ENCODE measurements around the gene KCMF1.

The KCMF1 gene

GRCh38 chr2:84959095-84959565 lies 11.8 kb upstream of the KCMF1 start (continued):
- TF ChIP-seq PATZ1 (tag by site-specific recombination; IDR thresholded peaks at IDR 0.05), result 0 out of 2 replicates have a peak, but pooled peaks have one; percentile 35
- 0 out of 2 replicates have a peak, but pooled peaks have one; percentile 8 for TF ChIP-seq KLF10 (tag by site-specific recombination; IDR thresholded peaks at IDR 0.05)
- peak; percentile 57 for TF ChIP-seq KLF8 (tag by site-specific recombination; IDR thresholded peaks at IDR 0.05)
- no peak for TF ChIP-seq ZNF514 (tag by site-specific recombination; IDR thresholded peaks at IDR 0.05)
- no peak for TF ChIP-seq ZNF792 (tag by site-specific recombination; IDR thresholded peaks at IDR 0.05)
- TF ChIP-seq ZBTB6 (tag by site-specific recombination; IDR thresholded peaks at IDR 0.05), result peak; percentile 6; the same call in 1 of the 2 replicates
- TF ChIP-seq ZNF354C (tag by site-specific recombination; IDR thresholded peaks at IDR 0.05; ENCODE audit: borderline replicate concordance, low read depth), result no peak
- no peak for TF ChIP-seq CTCF (tag by site-specific recombination; IDR thresholded peaks at IDR 0.05)
- no peak for TF ChIP-seq ZNF558 (tag by site-specific recombination; IDR thresholded peaks at IDR 0.05)
- no peak; the same call in 1 of the 2 replicates for TF ChIP-seq INSM2 (tag by site-specific recombination; IDR thresholded peaks at IDR 0.05)
- TF ChIP-seq GFI1B (tag by site-specific recombination; IDR thresholded peaks at IDR 0.05), result no peak
- TF ChIP-seq ZNF366 (tag by site-specific recombination; conservative IDR thresholded peaks at IDR 0.05), result peak; percentile 8; the same call in 1 of the 2 replicates
- TF ChIP-seq GLIS1 (tag by site-specific recombination; IDR thresholded peaks at IDR 0.05), result peak; percentile 16
- TF ChIP-seq KLF1 (tag by site-specific recombination; IDR thresholded peaks at IDR 0.05), result peak; percentile 32; the same call in 1 of the 2 replicates
- TF ChIP-seq SP7 (tag by site-specific recombination; IDR thresholded peaks at IDR 0.05), result peak; percentile 55
- no peak for TF ChIP-seq ZSCAN23 (tag by site-specific recombination; IDR thresholded peaks at IDR 0.05)
- TF ChIP-seq ZNF626 (tag by site-specific recombination; IDR thresholded peaks at IDR 0.05), result no peak
- TF ChIP-seq OSR2 (tag by site-specific recombination; IDR thresholded peaks at IDR 0.05), result 0 out of 2 replicates have a peak, but pooled peaks have one; percentile 24
- TF ChIP-seq PRDM1 (tag by site-specific recombination; IDR thresholded peaks at IDR 0.05), result 0 out of 2 replicates have a peak, but pooled peaks have one; percentile 36
- peak; percentile 48; the same call in 1 of the 2 replicates for TF ChIP-seq KLF17 (tag by site-specific recombination; IDR thresholded peaks at IDR 0.05)
- TF ChIP-seq ZNF692 (tag by site-specific recombination; IDR thresholded peaks at IDR 0.05), result no peak
- 0 out of 2 replicates have a peak, but pooled peaks have one; percentile 22 for TF ChIP-seq ZBTB10 (tag by site-specific recombination; IDR thresholded peaks at IDR 0.05)
- TF ChIP-seq BCL11A (tag by site-specific recombination; IDR thresholded peaks at IDR 0.05; ENCODE audit: low read depth), result peak; percentile 67
- TF ChIP-seq ZFHX2 (tag by site-specific recombination; conservative IDR thresholded peaks at IDR 0.05), result peak; percentile 65
- 0 out of 2 replicates have a peak, but pooled peaks have one; percentile 43 for TF ChIP-seq ZNF391 (tag by site-specific recombination; IDR thresholded peaks at IDR 0.05; ENCODE audit: borderline replicate concordance, low read depth)
- no peak for TF ChIP-seq ZNF747 (tag by site-specific recombination; IDR thresholded peaks at IDR 0.05)
